GM12875 (cell line): ENCODE measurements around the gene COPS2.

ENCODE experiments used
- H3K4me3 ChIP-seq: one replicate; pipeline ENCODE4 v1.5.1; 2011; ENCODE audit warnings: low read depth, low read length, control low read depth
- CTCF ChIP-seq: IDR thresholded peaks from 2 replicates; pipeline ENCODE4 v1.5.1; 2011; ENCODE audit warnings: low read depth, mild to moderate bottlenecking, control low read depth, inconsistent platforms, low read length, moderate library complexity, borderline replicate concordance; ENCODE audit not compliant: insufficient read depth

COPS2 gene

GRCh38 chr15:49124371-49124770, 31.0 kb downstream of the COPS2 start:
- no peak overlapping the region for H3K4me3 ChIP-seq
- no peak for TF ChIP-seq CTCF

DNA sequence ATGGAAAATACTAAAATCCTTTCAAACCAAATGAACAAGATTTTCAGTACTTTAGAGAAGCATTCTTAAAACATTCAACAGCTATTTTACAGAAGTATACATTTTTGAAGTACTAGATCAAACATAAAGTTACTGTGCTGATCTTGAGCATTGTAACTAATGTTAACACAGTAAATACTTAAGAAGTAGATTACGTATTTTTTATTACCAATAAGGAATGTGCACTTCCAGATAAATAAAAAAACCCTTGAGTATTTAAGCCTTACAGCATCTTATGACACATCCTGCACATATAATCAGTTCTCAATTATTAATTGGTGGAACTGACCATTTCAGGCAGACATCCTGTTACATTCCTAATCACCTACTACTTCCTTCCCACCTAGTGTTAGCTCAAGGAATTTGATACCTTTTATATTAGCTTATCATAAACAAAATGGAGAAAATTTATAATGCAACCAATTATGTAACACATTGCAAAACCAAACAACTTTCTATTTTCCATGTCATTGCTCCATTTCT, 32.8 kb downstream of the COPS2 start:
- TF ChIP-seq CTCF: no peak
- H3K4me3 ChIP-seq: no peak overlapping the region

- TF ChIP-seq CTCF: no peak
- no peak overlapping the region for H3K4me3 ChIP-seq
Measured at GRCh38 chr15:49121901-49122300, 33.5 kb downstream of the COPS2 start.

- TF ChIP-seq CTCF: no peak
Measured at GRCh38 chr15:49120832-49121231, 34.6 kb downstream of the COPS2 start.

GRCh38 chr15:49116108-49116857, 39.1 kb downstream of the COPS2 start:
- H3K4me3 ChIP-seq: no peak overlapping the region
- no peak for TF ChIP-seq CTCF

More at GRCh38 chr15:49120832-49121231, 34.6 kb downstream of the COPS2 start:
- no peak overlapping the region for H3K4me3 ChIP-seq

DNA sequence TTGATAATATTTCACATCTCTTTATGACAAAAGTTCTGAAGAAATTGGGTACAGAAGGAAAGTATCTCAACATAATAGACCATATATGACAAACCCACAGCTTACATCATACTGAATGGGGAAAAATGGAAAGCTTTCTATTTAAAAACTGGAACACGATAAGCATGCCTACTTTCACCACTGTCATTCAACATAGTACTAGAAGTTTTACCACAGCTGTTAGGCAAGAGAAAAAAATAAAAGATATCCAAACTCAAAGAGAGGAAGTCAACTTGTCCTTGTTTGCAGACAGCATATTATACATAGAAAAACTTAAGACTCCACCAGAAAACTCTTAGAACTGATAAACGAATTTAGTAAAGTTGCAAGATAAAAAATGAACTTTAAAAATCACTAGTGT, 40.3 kb downstream of the COPS2 start:
- TF ChIP-seq CTCF: no peak
- H3K4me3 ChIP-seq: no peak overlapping the region
